HEK293T (cell line): ENCODE results near the gene CCM2.

Experiments used
- CTCF ChIA-PET: fragments of 350-600 bp; formaldehyde crosslinking; extraction: SDS; loops from one replicate; lab custom pipeline; 2021; ENCODE audit warnings: antibody characterized with exemption, inconsistent platforms; lab: Yijun Ruan, JAX
- POLR2A ChIA-PET: fragments of 350-600 bp; formaldehyde crosslinking; extraction: SDS; loops from one replicate; lab custom pipeline; 2020; ENCODE audit warnings: antibody characterized with exemption, inconsistent platforms; lab: Yijun Ruan, JAX
- DNase-seq: peaks from one replicate; pipeline ENCODE4 v3.0.0; 2012; ENCODE audit warnings: mixed read lengths; ENCODE audit errors: extremely low spot score
- ARNT ChIP-seq: fragments of 450-650 bp; IDR thresholded peaks from 2 replicates; pipeline ENCODE4 v1.6.1; 2017; ENCODE audit warnings: mild to moderate bottlenecking
- BHLHE40 ChIP-seq: fragments of 450-650 bp; IDR thresholded peaks from 2 replicates; pipeline ENCODE4 v1.6.1; 2016; ENCODE audit warnings: mild to moderate bottlenecking, moderate library complexity, borderline replicate concordance
- CTBP1 ChIP-seq: fragments of 450-650 bp; IDR thresholded peaks from 2 replicates; pipeline ENCODE4 v1.6.1; 2016; ENCODE audit warnings: borderline replicate concordance
- ELF4 ChIP-seq: fragments of 450-650 bp; IDR thresholded peaks from 2 replicates; pipeline ENCODE4 v1.6.1; 2017; ENCODE audit warnings: antibody characterized with exemption
- FOXA1 ChIP-seq: fragments of 450-650 bp; IDR thresholded peaks from 2 replicates; pipeline ENCODE4 v1.6.1; 2016; ENCODE audit warnings: mild to moderate bottlenecking
- FOXK2 ChIP-seq: fragments of 450-650 bp; IDR thresholded peaks from 2 replicates; pipeline ENCODE4 v1.6.1; 2016; ENCODE audit warnings: mild to moderate bottlenecking
- FOXM1 ChIP-seq: fragments of 450-650 bp; IDR thresholded peaks from 2 replicates; pipeline ENCODE4 v1.6.1; 2017; ENCODE audit warnings: mild to moderate bottlenecking, borderline replicate concordance
- HDGF ChIP-seq: fragments of 450-650 bp; IDR thresholded peaks from 2 replicates; pipeline ENCODE4 v1.6.1; 2017; ENCODE audit warnings: antibody characterized with exemption, borderline replicate concordance
- L3MBTL2 ChIP-seq: fragments of 450-650 bp; conservative IDR thresholded peaks from 2 replicates; pipeline ENCODE4 v1.6.1; 2016; ENCODE audit warnings: mild to moderate bottlenecking
- LEF1 ChIP-seq: fragments of 450-650 bp; IDR thresholded peaks from 2 replicates; pipeline ENCODE4 v1.6.1; 2017; ENCODE audit warnings: mild to moderate bottlenecking, borderline replicate concordance
- NFRKB ChIP-seq: fragments of 450-650 bp; IDR thresholded peaks from 2 replicates; pipeline ENCODE4 v1.6.1; 2016; ENCODE audit warnings: mild to moderate bottlenecking, moderate library complexity
- SP1 ChIP-seq: fragments of 450-650 bp; IDR thresholded peaks from 2 replicates; pipeline ENCODE4 v1.6.1; 2017
- SUZ12 ChIP-seq: fragments of 450-650 bp; IDR thresholded peaks from 2 replicates; pipeline ENCODE4 v1.6.1; 2016; ENCODE audit warnings: mild to moderate bottlenecking
- TARDBP ChIP-seq: fragments of 450-650 bp; IDR thresholded peaks from 2 replicates; pipeline ENCODE4 v1.6.1; 2016
- ZNF384 ChIP-seq: fragments of 450-650 bp; IDR thresholded peaks from 2 replicates; pipeline ENCODE4 v1.6.1; 2016
- TF ChIP-seq, protein P1 (sequence below): fragments of 450-650 bp; IDR thresholded peaks from 2 replicates; pipeline ENCODE4 v1.6.1; 2016

The CCM2 gene

DNA sequence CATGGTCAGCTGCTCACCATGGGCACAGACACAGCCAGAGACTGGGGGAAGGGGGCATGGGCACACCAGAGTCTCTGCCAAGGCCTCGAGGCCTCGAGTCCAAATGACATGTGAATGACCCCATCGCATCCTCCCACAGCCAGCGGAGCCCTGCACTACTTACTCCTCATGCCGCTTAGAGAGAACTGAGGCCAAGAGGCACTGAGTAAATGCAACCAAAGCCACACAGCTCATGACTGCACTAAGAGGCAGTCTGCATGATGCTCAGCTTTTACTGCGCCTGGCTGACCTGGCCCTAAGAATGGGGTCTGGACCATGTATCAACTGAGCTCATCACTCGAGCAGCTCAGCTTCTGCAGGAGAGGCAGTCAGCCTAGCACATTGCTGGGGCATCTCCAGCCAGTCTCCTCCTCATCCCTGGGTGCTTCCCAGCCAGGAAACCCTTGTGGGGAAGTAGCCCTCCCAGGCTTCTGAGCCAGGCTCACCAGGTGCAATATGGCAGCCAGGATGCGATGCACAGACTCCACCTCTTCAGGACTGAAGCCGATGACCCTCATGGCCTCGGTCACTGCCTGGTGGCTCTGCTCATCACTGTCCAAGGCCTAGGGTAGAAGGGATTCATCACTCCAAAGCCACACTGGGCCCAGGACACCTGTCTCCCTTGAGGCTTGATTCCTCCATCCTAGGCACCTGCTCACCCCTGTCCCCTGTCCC is 28.7 kb upstream of the CCM2 start:
- TF ChIP-seq SP1 (no peak), ARNT (no peak), CTBP1 (no peak), FOXA1 (no peak), TARDBP (no peak), ELF4 (no peak)
- ChIA-PET CTCF (interaction anchor here (0.5 to 4.2 kb wide), 4 partner anchors 14 to 165 kb away, joined by 3 to 76 read pairs (median 4); no protein-coding TSS in a partner anchor), POLR2A (interaction anchor here (5.6 kb wide), 1 partner anchor 13 kb away, joined by 71 read pairs; no protein-coding TSS in a partner anchor)

DNA sequence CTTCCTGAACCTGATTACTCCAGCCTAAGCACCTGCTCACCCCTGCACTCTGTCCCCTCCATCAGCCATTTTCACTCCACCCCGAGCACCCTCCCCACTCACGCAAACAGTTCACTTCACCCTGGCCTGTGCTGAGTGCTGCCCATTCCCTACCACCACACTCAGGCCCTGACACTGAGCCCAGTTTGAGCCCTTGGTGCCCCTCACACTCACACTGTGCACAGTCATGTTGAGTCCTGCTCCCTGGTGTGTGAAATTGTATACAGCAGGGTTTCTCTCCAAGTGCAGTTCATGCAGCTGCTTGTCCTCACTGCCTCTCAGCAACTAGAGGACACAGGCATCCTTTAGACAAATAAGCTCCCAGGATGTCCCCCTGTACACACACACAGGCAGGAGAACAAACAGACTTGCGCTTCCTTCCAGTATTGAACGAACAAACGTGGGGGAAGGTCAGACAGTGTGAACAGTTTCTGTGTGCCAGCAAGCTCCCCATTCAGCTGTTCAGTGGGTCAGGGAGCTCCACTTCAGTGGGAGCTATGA is 28.0 kb upstream of the CCM2 start:
- TF ChIP-seq CTBP1 (no peak), BHLHE40 (no peak), FOXK2 (no peak), SUZ12 (no peak), FOXA1 (no peak), LEF1 (no peak), L3MBTL2 (no peak), ELF4 (no peak), ZNF384 (no peak), FOXM1 (no peak), ARNT (no peak), TARDBP (no peak), NFRKB (no peak), HDGF (no peak), SP1 (no peak)
- TF ChIP-seq, protein P1, sequence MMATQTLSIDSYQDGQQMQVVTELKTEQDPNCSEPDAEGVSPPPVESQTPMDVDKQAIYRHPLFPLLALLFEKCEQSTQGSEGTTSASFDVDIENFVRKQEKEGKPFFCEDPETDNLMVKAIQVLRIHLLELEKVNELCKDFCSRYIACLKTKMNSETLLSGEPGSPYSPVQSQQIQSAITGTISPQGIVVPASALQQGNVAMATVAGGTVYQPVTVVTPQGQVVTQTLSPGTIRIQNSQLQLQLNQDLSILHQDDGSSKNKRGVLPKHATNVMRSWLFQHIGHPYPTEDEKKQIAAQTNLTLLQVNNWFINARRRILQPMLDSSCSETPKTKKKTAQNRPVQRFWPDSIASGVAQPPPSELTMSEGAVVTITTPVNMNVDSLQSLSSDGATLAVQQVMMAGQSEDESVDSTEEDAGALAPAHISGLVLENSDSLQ = no peak
- ChIA-PET POLR2A (interaction anchor here (1.3 to 5.6 kb wide), 5 partner anchors 12 to 366 kb away, joined by 5 to 71 read pairs (median 11); partner anchors contain the start of genes CCM2, OGDH, PURB and TBRG4), CTCF (interaction anchor here (0.7 to 4.2 kb wide), 7 partner anchors 11 to 165 kb away, joined by 3 to 76 read pairs (median 4); partner anchors contain the start of gene TBRG4)
- no peak for DNase-seq

More for the DNA sequence above, 28.7 kb upstream of the CCM2 start:
- DNase-seq = no peak

DNA sequence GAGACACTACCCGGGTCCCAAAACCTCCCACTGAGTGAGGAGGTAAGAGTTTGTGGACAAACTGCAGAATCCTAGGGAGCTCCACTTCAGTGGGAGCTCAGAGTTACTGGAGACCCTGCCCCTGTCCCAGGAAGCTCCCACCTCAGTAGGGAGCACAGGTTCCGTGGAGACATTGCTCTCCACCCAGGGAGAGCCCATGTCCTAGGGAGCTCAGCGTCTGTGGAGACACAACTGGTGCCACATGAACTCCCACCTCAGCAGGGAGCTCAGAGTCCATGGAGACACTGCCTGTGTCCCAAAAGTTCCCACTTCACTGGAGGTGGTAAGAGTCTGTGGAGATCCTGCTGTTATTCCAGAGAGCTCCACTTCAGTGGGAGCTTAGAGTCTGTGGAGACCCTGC is 27.4 kb upstream of the CCM2 start:
- ChIA-PET POLR2A (interaction anchor here (1.3 to 5.6 kb wide), 5 partner anchors 12 to 366 kb away, joined by 5 to 71 read pairs (median 11); partner anchors contain the start of genes CCM2, OGDH, PURB and TBRG4), CTCF (interaction anchor here (0.8 to 4.2 kb wide), 9 partner anchors 8 to 164 kb away, joined by 3 to 76 read pairs (median 6); partner anchors contain the start of gene TBRG4)
- TF ChIP-seq SUZ12 = no peak
- TF ChIP-seq, protein P1 = no peak
- TF ChIP-seq FOXM1 = no peak
- no peak for TF ChIP-seq L3MBTL2
- no peak for TF ChIP-seq FOXA1
- no peak for TF ChIP-seq ARNT
- TF ChIP-seq FOXK2 = no peak
- no peak for TF ChIP-seq LEF1
- no peak for TF ChIP-seq TARDBP
- TF ChIP-seq HDGF = no peak
- no peak for TF ChIP-seq NFRKB
- TF ChIP-seq CTBP1 = no peak
- no peak for TF ChIP-seq ZNF384
- TF ChIP-seq SP1 = no peak
- no peak for TF ChIP-seq BHLHE40
- TF ChIP-seq ELF4 = no peak
- no peak for DNase-seq

DNA sequence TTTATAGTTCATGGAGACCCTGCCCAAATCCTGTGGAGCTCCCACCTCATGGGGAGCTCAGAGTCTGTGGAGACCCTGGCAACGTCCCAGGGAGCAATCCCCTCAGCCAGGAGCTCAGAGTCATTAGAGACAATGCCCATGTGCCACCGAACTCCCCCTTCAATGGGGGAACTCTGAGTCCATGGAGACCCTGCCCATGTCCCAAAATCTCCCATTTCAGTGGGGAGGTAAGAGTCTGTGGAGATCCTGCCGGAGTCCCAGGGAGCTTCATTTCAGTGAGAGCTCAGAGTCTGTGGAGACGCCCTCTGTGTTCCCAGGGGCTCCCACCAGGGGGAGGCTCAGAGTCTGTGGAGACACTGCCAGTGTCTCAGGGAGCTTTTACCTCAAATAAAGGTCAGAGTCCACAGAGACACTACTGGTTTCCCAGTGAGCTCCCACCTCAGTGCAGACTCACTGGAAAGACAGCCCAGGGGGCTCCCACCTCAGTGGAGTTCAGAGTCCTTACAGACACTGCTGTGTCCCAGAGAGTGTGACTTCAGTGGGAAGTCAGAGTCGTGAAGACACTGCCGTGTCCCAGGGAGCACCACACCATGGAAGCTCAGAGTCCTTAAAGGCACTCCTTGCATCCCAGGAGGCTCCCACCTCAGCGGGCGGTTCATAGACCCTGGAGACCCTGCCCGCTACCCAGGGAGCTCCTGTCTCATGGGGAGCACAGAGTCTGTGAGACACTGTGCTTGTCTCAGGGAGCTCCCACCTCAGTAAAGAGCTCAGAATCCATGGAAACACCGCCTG is 26.2 kb upstream of the CCM2 start:
- peak; percentile 61 for DNase-seq
- CTCF ChIA-PET = interaction anchor here (0.6 to 4.2 kb wide), 27 partner anchors 9 to 511 kb away, joined by 3 to 76 read pairs (median 3); partner anchors contain the start of gene TBRG4
- POLR2A ChIA-PET = interaction anchor here (0.7 to 5.6 kb wide), 11 partner anchors 10 to 400 kb away, joined by 3 to 71 read pairs (median 6); partner anchors contain the start of genes CCM2, OGDH, PURB and TBRG4
- TF ChIP-seq L3MBTL2 (no peak), LEF1 (no peak), FOXK2 (no peak), CTBP1 (no peak), ZNF384 (no peak), NFRKB (no peak), BHLHE40 (no peak), SUZ12 (no peak), ELF4 (no peak), SP1 (no peak), ARNT (no peak)

DNA sequence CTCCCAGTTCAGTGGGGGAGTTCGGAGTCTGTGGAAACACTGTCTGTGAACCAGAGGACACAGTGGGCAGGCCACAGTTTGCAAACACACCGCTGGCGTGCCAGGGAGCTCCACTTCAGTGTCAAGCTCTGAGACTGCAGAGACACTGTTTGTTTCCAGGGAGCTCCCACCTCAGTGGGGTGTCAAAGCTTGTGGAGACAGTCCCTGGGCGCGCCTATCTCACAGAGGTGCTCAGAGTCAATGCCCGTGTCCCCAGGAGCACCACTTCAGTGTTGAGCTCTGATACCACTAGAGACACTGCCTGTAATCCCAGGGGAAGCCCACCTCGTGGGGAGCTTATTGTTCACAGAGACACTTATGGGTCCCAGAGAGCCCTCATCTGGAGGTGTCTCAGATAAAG is 25.5 kb upstream of the CCM2 start:
- ChIA-PET POLR2A (interaction anchor here (0.8 to 5.6 kb wide), 6 partner anchors 10 to 136 kb away, joined by 3 to 71 read pairs (median 10); partner anchors contain the start of genes PURB and TBRG4), CTCF (interaction anchor here (1.1 to 4.2 kb wide), 10 partner anchors 8 to 162 kb away, joined by 3 to 76 read pairs (median 4); no protein-coding TSS in a partner anchor)
- DNase-seq = no peak
- no peak for TF ChIP-seq FOXK2
